Measurements from ENCODE around the gene ADRM1. TPM values are rescaled to one million over a fixed set of nuclear protein-coding genes. Genes with fewer than 3 reads are reported as not detected.

Gene ADRM1
- total and polyA plus RNA-seq, 10 of the 15 experiments (the other 5 are each of a cell fraction or from before 2014, with no cell fraction given): 3.4 to 213 (median 95.9) TPM

- TF ChIP-seq CBX5 (IDR thresholded peaks at IDR 0.05; ENCODE audit: low read depth): no peak
- no peak for TF ChIP-seq EZH2 (IDR thresholded peaks at IDR 0.05; ENCODE audit: borderline replicate concordance, control insufficient read depth, low read depth, low read length)
- TF ChIP-seq HDAC2 (IDR thresholded peaks at IDR 0.05): no peak
- no peak for TF ChIP-seq SREBF1 (IDR thresholded peaks at IDR 0.05; ENCODE audit: low read length)
- no peak for TF ChIP-seq CBFB (IDR thresholded peaks at IDR 0.05; ENCODE audit: low read depth)
- no peak for TF ChIP-seq CREB1 (IDR thresholded peaks at IDR 0.05; ENCODE audit: low read depth)
Measured at GRCh38 chr20:62323146-62323979, 20.6 kb downstream of the ADRM1 start (continued).

- Histone ChIP-seq H3K4me1 (ENCODE audit: control insufficient read depth, insufficient read depth, low read length) (no peaks in the 10 kb centered on the region), H3K9me3 (replicated peaks; ENCODE audit: control insufficient read depth, insufficient read depth, low read length) (no peaks in the 10 kb centered on the region), H3K27ac (ENCODE audit: control insufficient read depth, insufficient read depth) (no peak overlapping the region), H3K9ac (ENCODE audit: control insufficient read depth, insufficient read depth, low read length) (no peak overlapping the region), H3K36me3 (ENCODE audit: control insufficient read depth in 2 of 2, insufficient read depth in 2 of 2, low read length in 1 of 2) (no peaks in the 10 kb centered on the region), H3K4me3 (no peak overlapping the region), H3K79me2 (ENCODE audit: control insufficient read depth, insufficient read depth, low read length) (no peaks in the 10 kb centered on the region), H4K20me1 (ENCODE audit: control insufficient read depth, insufficient read depth) (no peaks in the 10 kb centered on the region), H3K27me3 (replicated peaks in 1 of 2; ENCODE audit: control insufficient read depth in 2 of 2, insufficient read depth in 2 of 2, low read length in 1 of 2) (no peaks in the 10 kb centered on the region), H2AFZ (ENCODE audit: control insufficient read depth, low read depth, low read length) (no peak overlapping the region), H3K4me2 (ENCODE audit: control insufficient read depth, insufficient read depth) (no peak overlapping the region)
- FAIRE-seq (no peak), ATAC-seq (no peak), DNase-seq (ENCODE audit: low read depth, low spot score) (no peak)
- ChIA-PET SMC1A (ENCODE audit: uncharacterized antibody, unreplicated experiment) (no interaction called here), CTCF (no interaction called here), RAD21 (ENCODE audit: unreplicated experiment) (no interaction called here), POLR2A (no interaction called here)
- 73% methylated on average over 25 of the region's 25 CpGs for WGBS (ENCODE audit: insufficient coverage, insufficient replicate concordance, low lambda C conversion rate, missing lambda C conversion rate)
- intact Hi-C loops (cut with micrococcal nuclease; ENCODE audit: unreplicated experiment): no loop called here
- in situ Hi-C loops (cut with MboI): no loop called here
- no TSS peak for BruUV-seq (replicated peaks)
- TF ChIP-seq RELA (IDR thresholded peaks at IDR 0.05; ENCODE audit: borderline replicate concordance, partially characterized antibody) (no peak), EGR1 (IDR thresholded peaks at IDR 0.05; ENCODE audit: borderline replicate concordance in 1 of 2, low read depth in 2 of 2, low read length in 2 of 2) (no peak), MXI1 (IDR thresholded peaks at IDR 0.05; ENCODE audit: low read depth, low read length) (no peak), CHD1 (IDR thresholded peaks at IDR 0.05; ENCODE audit: low read depth, low read length) (no peak), PML (IDR thresholded peaks at IDR 0.05; ENCODE audit: low read length) (no peak), NR2F1 (conservative IDR thresholded peaks at IDR 0.05) (no peak), POLR2AphosphoS5 (IDR thresholded peaks at IDR 0.05; ENCODE audit: low read length) (no peak), ATF7 (IDR thresholded peaks at IDR 0.05; ENCODE audit: low read depth) (no peak), SMARCA5 (IDR thresholded peaks at IDR 0.05) (no peak), FOXK2 (IDR thresholded peaks at IDR 0.05) (no peak), ZNF384 (IDR thresholded peaks at IDR 0.05; ENCODE audit: borderline replicate concordance, low read depth, low read length) (no peak), CBX3 (IDR thresholded peaks at IDR 0.05; ENCODE audit: borderline replicate concordance, low read depth) (no peak)
Measured at GRCh38 chr20:62323980-62324906, 21.4 kb downstream of the ADRM1 start.
